ENCODE data around the gene KCNK15.
"Not testable (repeated sequence)": the region's sequence is repeated elsewhere in the genome, so short reads cannot be mapped to it uniquely, and the experiment has no call there.

Gene KCNK15

GRCh38 chr20:44759595-44759994, 13.9 kb downstream of the KCNK15 start:
- no peak for DNase-seq

GRCh38 chr20:44761423-44761822, 15.8 kb downstream of the KCNK15 start:
- DNase-seq = no peak

- DNase-seq = no peak
Measured at GRCh38 chr20:44762466-44763140, 16.9 kb downstream of the KCNK15 start.

GRCh38 chr20:44763798-44764197, 18.1 kb downstream of the KCNK15 start:
- not testable (repeated sequence) for DNase-seq

GRCh38 chr20:44765091-44765490, 19.4 kb downstream of the KCNK15 start:
- no peak for DNase-seq

GRCh38 chr20:44765701-44766347, 20.2 kb downstream of the KCNK15 start:
- no peak for DNase-seq

GRCh38 chr20:44768256-44768655, 22.6 kb downstream of the KCNK15 start:
- DNase-seq = no peak

- DNase-seq = no peak
Measured at GRCh38 chr20:44768854-44769480, 23.3 kb downstream of the KCNK15 start.

- no peak for DNase-seq
Measured at GRCh38 chr20:44769481-44769863, 23.8 kb downstream of the KCNK15 start.

- no peak for DNase-seq
Measured at GRCh38 chr20:44770484-44771171, 25.0 kb downstream of the KCNK15 start.

- DNase-seq = no peak
Measured at GRCh38 chr20:44771172-44771535, 25.5 kb downstream of the KCNK15 start.

- DNase-seq = no peak
Measured at GRCh38 chr20:44772636-44773035, 27.0 kb downstream of the KCNK15 start.

- DNase-seq = no peak
Measured at GRCh38 chr20:44773070-44773829, 27.6 kb downstream of the KCNK15 start.

GRCh38 chr20:44776980-44777379, 31.3 kb downstream of the KCNK15 start:
- DNase-seq = peak; percentile 66

GRCh38 chr20:44780226-44780625, 34.6 kb downstream of the KCNK15 start:
- peak; percentile 82 for DNase-seq

- no peak for DNase-seq
Measured at GRCh38 chr20:44781118-44781517, 35.5 kb downstream of the KCNK15 start.

GRCh38 chr20:44781791-44782190, 36.1 kb downstream of the KCNK15 start:
- no peak for DNase-seq

- DNase-seq = no peak
Measured at GRCh38 chr20:44784688-44785087, 39.0 kb downstream of the KCNK15 start.

GRCh38 chr20:44785768-44786167, 40.1 kb downstream of the KCNK15 start:
- DNase-seq = no peak

GRCh38 chr20:44787299-44787698, 41.6 kb downstream of the KCNK15 start:
- no peak for DNase-seq

GRCh38 chr20:44788706-44789456, 43.2 kb downstream of the KCNK15 start:
- DNase-seq = no peak

Data from hematopoietic multipotent progenitor cell treated with erythropoietin and hydrocortisone succinate and interleukin-3 and kit ligand, for 4 days (in vitro differentiated cells).